ENCODE measurements around the gene USP10. TPM values are rescaled to one million over a fixed set of nuclear protein-coding genes. Genes with fewer than 3 reads are reported as not detected.

Gene USP10
- total RNA-seq, 2 experiments from 2014 or later, result 82.9 to 88.3 TPM

- H3K36me3 Mint-ChIP-seq (ENCODE audit: low read depth), result no peaks in the 10 kb centered on the region
- ChIA-PET CTCF (interaction anchor here (1.2 kb wide), 1 partner anchor 48 kb away, joined by 3 read pairs; no protein-coding TSS in a partner anchor), POLR2A (no interaction called here)
- no peak for ATAC-seq
- no peaks in the 10 kb centered on the region for H3K27me3 Mint-ChIP-seq (ENCODE audit: low read depth)
- H3K27ac Mint-ChIP-seq, result no peak overlapping the region
- H3K9me3 Mint-ChIP-seq (ENCODE audit: insufficient read depth), result no peaks in the 10 kb centered on the region
- H3K4me3 Mint-ChIP-seq, result no peak overlapping the region
- no peaks in the 10 kb centered on the region for H3K4me1 Mint-ChIP-seq (ENCODE audit: low read depth)
- no peak for DNase-seq
These were observed 86.9 kb downstream of the USP10 start for GRCh38 chr16:84786605-84787262.

- H3K4me3 Mint-ChIP-seq, result no peak overlapping the region
- H3K27ac Mint-ChIP-seq, result no peak overlapping the region
- no peaks in the 10 kb centered on the region for H3K9me3 Mint-ChIP-seq (ENCODE audit: insufficient read depth)
- CTCF ChIA-PET, result interaction anchor here (1.2 kb wide), 1 partner anchor 49 kb away, joined by 3 read pairs; no protein-coding TSS in a partner anchor
- DNase-seq, result no peak
- H3K36me3 Mint-ChIP-seq (ENCODE audit: low read depth), result no peaks in the 10 kb centered on the region
- no peaks in the 10 kb centered on the region for H3K27me3 Mint-ChIP-seq (ENCODE audit: low read depth)
- POLR2A ChIA-PET, result no interaction called here
- no peaks in the 10 kb centered on the region for H3K4me1 Mint-ChIP-seq (ENCODE audit: low read depth)
- no peak for ATAC-seq
These were observed 87.4 kb downstream of the USP10 start for GRCh38 chr16:84787263-84787622.

- H3K27me3 Mint-ChIP-seq (ENCODE audit: low read depth), result no peaks in the 10 kb centered on the region
- no peaks in the 10 kb centered on the region for H3K9me3 Mint-ChIP-seq (ENCODE audit: insufficient read depth)
- CTCF ChIA-PET, result interaction anchor here (1.4 kb wide), 1 partner anchor 35 kb away, joined by 4 read pairs; no protein-coding TSS in a partner anchor
- H3K27ac Mint-ChIP-seq, result no peak overlapping the region
- H3K4me1 Mint-ChIP-seq (ENCODE audit: low read depth), result no peaks in the 10 kb centered on the region
- ATAC-seq, result no peak
- H3K4me3 Mint-ChIP-seq, result no peak overlapping the region
- POLR2A ChIA-PET, result interaction anchor here (0.6 kb wide), 1 partner anchor 536 kb away, joined by 3 read pairs; no protein-coding TSS in a partner anchor
- DNase-seq, result no peak
- H3K36me3 Mint-ChIP-seq (ENCODE audit: low read depth), result no peaks in the 10 kb centered on the region
These were observed 89.2 kb downstream of the USP10 start for GRCh38 chr16:84788920-84789391.

- no peak overlapping the region for H3K27ac Mint-ChIP-seq
- no peak for DNase-seq
- no peaks in the 10 kb centered on the region for H3K36me3 Mint-ChIP-seq (ENCODE audit: low read depth)
- POLR2A ChIA-PET, result interaction anchor here (0.6 kb wide), 1 partner anchor 536 kb away, joined by 3 read pairs; no protein-coding TSS in a partner anchor
- no peak for ATAC-seq
- no peak overlapping the region for H3K4me3 Mint-ChIP-seq
- no peaks in the 10 kb centered on the region for H3K9me3 Mint-ChIP-seq (ENCODE audit: insufficient read depth)
- H3K27me3 Mint-ChIP-seq (ENCODE audit: low read depth), result no peaks in the 10 kb centered on the region
- CTCF ChIA-PET, result interaction anchor here (1.4 kb wide), 1 partner anchor 36 kb away, joined by 4 read pairs; no protein-coding TSS in a partner anchor
- H3K4me1 Mint-ChIP-seq (ENCODE audit: low read depth), result no peaks in the 10 kb centered on the region
These were observed 89.6 kb downstream of the USP10 start for GRCh38 chr16:84789431-84789830.

GRCh38 chr16:84790301-84790700, 90.5 kb downstream of the USP10 start:
- Mint-ChIP-seq H3K4me1 (ENCODE audit: low read depth) (no peaks in the 10 kb centered on the region), H3K27ac (no peak overlapping the region), H3K27me3 (ENCODE audit: low read depth) (no peaks in the 10 kb centered on the region), H3K9me3 (ENCODE audit: insufficient read depth) (no peaks in the 10 kb centered on the region), H3K4me3 (no peak overlapping the region), H3K36me3 (ENCODE audit: low read depth) (no peaks in the 10 kb centered on the region)
- CTCF ChIA-PET, result interaction anchor here (1.1 kb wide), 1 partner anchor 280 kb away, joined by 3 read pairs; no protein-coding TSS in a partner anchor
- ATAC-seq (no peak), DNase-seq (no peak)
- POLR2A ChIA-PET, result no interaction called here

- H3K4me3 Mint-ChIP-seq, result no peak overlapping the region
- ChIA-PET POLR2A (no interaction called here), CTCF (no interaction called here)
- no peak for DNase-seq
- no peaks in the 10 kb centered on the region for H3K27me3 Mint-ChIP-seq (ENCODE audit: low read depth)
- no peak for ATAC-seq
- no peak overlapping the region for H3K27ac Mint-ChIP-seq
- H3K4me1 Mint-ChIP-seq (ENCODE audit: low read depth), result no peaks in the 10 kb centered on the region
- H3K9me3 Mint-ChIP-seq (ENCODE audit: insufficient read depth), result no peaks in the 10 kb centered on the region
- no peaks in the 10 kb centered on the region for H3K36me3 Mint-ChIP-seq (ENCODE audit: low read depth)
These were observed 91.3 kb downstream of the USP10 start for GRCh38 chr16:84791088-84791487.

- CTCF ChIA-PET, result no interaction called here
These were observed 91.7 kb downstream of the USP10 start for GRCh38 chr16:84791501-84791900.

GRCh38 chr16:84794186-84794585, 94.4 kb downstream of the USP10 start:
- ChIA-PET CTCF (interaction anchor here (1.1 kb wide), 1 partner anchor 38 kb away, joined by 3 read pairs; no protein-coding TSS in a partner anchor), POLR2A (no interaction called here)
- Mint-ChIP-seq H3K27me3 (ENCODE audit: low read depth) (no peaks in the 10 kb centered on the region), H3K4me1 (ENCODE audit: low read depth) (no peaks in the 10 kb centered on the region), H3K36me3 (ENCODE audit: low read depth) (no peaks in the 10 kb centered on the region), H3K9me3 (ENCODE audit: insufficient read depth) (no peaks in the 10 kb centered on the region), H3K4me3 (no peak overlapping the region), H3K27ac (no peak overlapping the region)
- ATAC-seq, result no peak
- DNase-seq, result no peak

More at GRCh38 chr16:84791501-84791900, 91.7 kb downstream of the USP10 start:
- POLR2A ChIA-PET, result no interaction called here
- Mint-ChIP-seq H3K27me3 (ENCODE audit: low read depth) (no peaks in the 10 kb centered on the region), H3K36me3 (ENCODE audit: low read depth) (no peaks in the 10 kb centered on the region), H3K9me3 (ENCODE audit: insufficient read depth) (no peaks in the 10 kb centered on the region), H3K4me1 (ENCODE audit: low read depth) (no peaks in the 10 kb centered on the region), H3K4me3 (no peak overlapping the region), H3K27ac (no peak overlapping the region)
- no peak for DNase-seq
- no peak for ATAC-seq

GRCh38 chr16:84794626-84795025, 94.8 kb downstream of the USP10 start:
- Mint-ChIP-seq H3K36me3 (ENCODE audit: low read depth) (no peaks in the 10 kb centered on the region), H3K4me1 (ENCODE audit: low read depth) (no peaks in the 10 kb centered on the region), H3K27ac (no peak overlapping the region), H3K4me3 (no peak overlapping the region), H3K27me3 (ENCODE audit: low read depth) (no peaks in the 10 kb centered on the region), H3K9me3 (ENCODE audit: insufficient read depth) (no peaks in the 10 kb centered on the region)
- ATAC-seq, result no peak
- ChIA-PET POLR2A (no interaction called here), CTCF (interaction anchor here (0.6 kb wide), 1 partner anchor 55 kb away, joined by 4 read pairs; no protein-coding TSS in a partner anchor)
- DNase-seq, result no peak

GRCh38 chr16:84795329-84796053, 95.7 kb downstream of the USP10 start:
- CTCF ChIA-PET, result no interaction called here
- POLR2A ChIA-PET, result no interaction called here
- Mint-ChIP-seq H3K4me1 (ENCODE audit: low read depth) (no peaks in the 10 kb centered on the region), H3K36me3 (ENCODE audit: low read depth) (no peaks in the 10 kb centered on the region), H3K27ac (no peak overlapping the region), H3K4me3 (no peak overlapping the region), H3K27me3 (ENCODE audit: low read depth) (no peaks in the 10 kb centered on the region), H3K9me3 (ENCODE audit: insufficient read depth) (no peaks in the 10 kb centered on the region)
- DNase-seq (no peak), ATAC-seq (no peak)

GRCh38 chr16:84800158-84800978, 100.6 kb downstream of the USP10 start:
- no peak overlapping the region for H3K4me3 Mint-ChIP-seq
- H3K9me3 Mint-ChIP-seq (ENCODE audit: insufficient read depth), result no peaks in the 10 kb centered on the region
- H3K36me3 Mint-ChIP-seq (ENCODE audit: low read depth), result no peaks in the 10 kb centered on the region
- ChIA-PET CTCF (no interaction called here), POLR2A (no interaction called here)
- H3K27ac Mint-ChIP-seq, result no peak overlapping the region
- DNase-seq (no peak), ATAC-seq (no peak)
- peaks cover 2% of the 10 kb centered on the region for H3K4me1 Mint-ChIP-seq (ENCODE audit: low read depth)
- H3K27me3 Mint-ChIP-seq (ENCODE audit: low read depth), result no peaks in the 10 kb centered on the region

- CTCF ChIA-PET, result no interaction called here
- no peak for ATAC-seq
- POLR2A ChIA-PET, result no interaction called here
These were observed 103.3 kb downstream of the USP10 start for GRCh38 chr16:84803146-84803545.

More at GRCh38 chr16:84803146-84803545, 103.3 kb downstream of the USP10 start:
- Mint-ChIP-seq H3K36me3 (ENCODE audit: low read depth) (no peaks in the 10 kb centered on the region), H3K27me3 (ENCODE audit: low read depth) (no peaks in the 10 kb centered on the region), H3K9me3 (ENCODE audit: insufficient read depth) (no peaks in the 10 kb centered on the region), H3K27ac (no peak overlapping the region), H3K4me1 (ENCODE audit: low read depth) (peaks cover 13% of the 10 kb centered on the region), H3K4me3 (no peak overlapping the region)
- no peak for DNase-seq

All from activated CD8-positive, alpha-beta T cell treated with anti-CD3 and anti-CD28 coated beads, Interleukin-2, amount 10 ng/mL, durations not matched to agents 7 days and 5 days (primary cell).